Keratinocyte (primary cell): Measurements from ENCODE around the gene JAM3.

Source experiments
- EZH2 ChIP-seq: IDR thresholded peaks from one replicate; pipeline ENCODE4 v1.6.1; 2012; ENCODE audit warnings: inconsistent platforms, mild to moderate bottlenecking, low read length, moderate library complexity
- TF ChIP-seq, protein P1 (sequence below), 3 experiments: IDR thresholded peaks in 1 of 3; conservative IDR thresholded peaks in 1 of 3; optimal IDR thresholded peaks in 1 of 3; 2 replicates in 2 of 3; 3 replicates in 1 of 3; pipeline versions ENCODE3 to v1.5.1; 2011; ENCODE audit warnings: low read length in 3 of 3, mild to moderate bottlenecking in 3 of 3, moderate library complexity in 2 of 3, control low read depth in 1 of 3, inconsistent platforms in 1 of 3; ENCODE audit not compliant: insufficient read depth in 2 of 3; ENCODE audit errors: extremely low read depth in 1 of 3

DNA sequence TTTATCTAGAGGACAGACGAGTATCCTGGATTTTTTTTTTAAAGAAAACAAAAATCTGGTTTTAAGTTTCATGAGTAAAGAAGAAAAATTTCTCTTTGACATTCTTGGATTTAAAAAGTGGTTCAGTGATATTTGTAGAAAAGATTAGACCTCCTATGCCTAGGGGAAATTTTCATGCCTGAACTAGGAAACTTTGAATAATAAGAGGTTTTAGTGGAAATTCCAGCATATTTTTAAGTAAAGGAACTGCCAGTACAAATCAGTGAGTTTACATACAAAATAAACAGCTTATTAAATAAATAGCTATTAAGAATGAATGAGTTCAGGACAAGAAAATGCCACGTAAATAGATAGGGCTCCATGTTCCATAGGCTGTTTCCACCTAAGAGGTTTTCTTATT is 17.5 kb downstream of the JAM3 start:
- TF ChIP-seq EZH2 = no peak
- TF ChIP-seq, protein P1, sequence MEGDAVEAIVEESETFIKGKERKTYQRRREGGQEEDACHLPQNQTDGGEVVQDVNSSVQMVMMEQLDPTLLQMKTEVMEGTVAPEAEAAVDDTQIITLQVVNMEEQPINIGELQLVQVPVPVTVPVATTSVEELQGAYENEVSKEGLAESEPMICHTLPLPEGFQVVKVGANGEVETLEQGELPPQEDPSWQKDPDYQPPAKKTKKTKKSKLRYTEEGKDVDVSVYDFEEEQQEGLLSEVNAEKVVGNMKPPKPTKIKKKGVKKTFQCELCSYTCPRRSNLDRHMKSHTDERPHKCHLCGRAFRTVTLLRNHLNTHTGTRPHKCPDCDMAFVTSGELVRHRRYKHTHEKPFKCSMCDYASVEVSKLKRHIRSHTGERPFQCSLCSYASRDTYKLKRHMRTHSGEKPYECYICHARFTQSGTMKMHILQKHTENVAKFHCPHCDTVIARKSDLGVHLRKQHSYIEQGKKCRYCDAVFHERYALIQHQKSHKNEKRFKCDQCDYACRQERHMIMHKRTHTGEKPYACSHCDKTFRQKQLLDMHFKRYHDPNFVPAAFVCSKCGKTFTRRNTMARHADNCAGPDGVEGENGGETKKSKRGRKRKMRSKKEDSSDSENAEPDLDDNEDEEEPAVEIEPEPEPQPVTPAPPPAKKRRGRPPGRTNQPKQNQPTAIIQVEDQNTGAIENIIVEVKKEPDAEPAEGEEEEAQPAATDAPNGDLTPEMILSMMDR (optimal IDR thresholded peaks at IDR 0.05 in 1 of 3, IDR thresholded peaks at IDR 0.05 in 1 of 3, conservative IDR thresholded peaks at IDR 0.05 in 1 of 3; ENCODE audit: extremely low read depth in 1 of 3, insufficient read depth in 2 of 3, low read length in 3 of 3) = no peak
